ENCODE data around the gene MAN1A1. TPM values are rescaled to one million over a fixed set of nuclear protein-coding genes. Genes with fewer than 3 reads are reported as not detected.
A peak's percentile ranks its signal among the peaks of the same experiment; 100 is the strongest.

Gene MAN1A1
- total RNA-seq, 2 donors from 2014 or later = 24.8 to 35.8 TPM

GRCh38 chr6:119148825-119149525, 200.6 kb downstream of the MAN1A1 start:
- no peak overlapping the region for H3K27ac ChIP-seq
- no peaks in the 10 kb centered on the region for H3K27me3 ChIP-seq
- H3K4me3 ChIP-seq = no peak overlapping the region
- TF ChIP-seq CTCF (IDR thresholded peaks at IDR 0.05) = peak in 1 of 2 donors; percentile 14
- no peaks in the 10 kb centered on the region for H3K36me3 ChIP-seq
- DNase-seq (ENCODE audit: low spot score) = no peak
- no peaks in the 10 kb centered on the region for H3K9me3 ChIP-seq
- peaks cover 0 to 19% of the 10 kb centered on the region in 2 donors for H3K4me1 ChIP-seq

GRCh38 chr6:119148098-119148824, 201.3 kb downstream of the MAN1A1 start:
- Histone ChIP-seq H3K4me3 (no peak overlapping the region), H3K27ac (peak overlapping the region in 1 of 2 donors; percentile 52), H3K4me1 (peaks cover 0 to 19% of the 10 kb centered on the region in 2 donors), H3K27me3 (no peaks in the 10 kb centered on the region), H3K36me3 (no peaks in the 10 kb centered on the region), H3K9me3 (no peaks in the 10 kb centered on the region)
- no peak for DNase-seq (ENCODE audit: low spot score)
- TF ChIP-seq CTCF (IDR thresholded peaks at IDR 0.05) = peak; percentile 24 to 72

GRCh38 chr6:119147101-119148053, 202.2 kb downstream of the MAN1A1 start:
- no peak overlapping the region for H3K4me3 ChIP-seq
- peak overlapping the region in 1 of 2 donors; percentile 52 for H3K27ac ChIP-seq
- peaks cover 0 to 19% of the 10 kb centered on the region in 2 donors for H3K4me1 ChIP-seq
- DNase-seq (ENCODE audit: low spot score) = peak; percentile 80
- no peaks in the 10 kb centered on the region for H3K36me3 ChIP-seq
- H3K27me3 ChIP-seq = no peaks in the 10 kb centered on the region
- no peak for TF ChIP-seq CTCF (IDR thresholded peaks at IDR 0.05)
- no peaks in the 10 kb centered on the region for H3K9me3 ChIP-seq

GRCh38 chr6:119145111-119145510, 204.4 kb downstream of the MAN1A1 start:
- Histone ChIP-seq H3K36me3 (no peaks in the 10 kb centered on the region), H3K27me3 (no peaks in the 10 kb centered on the region), H3K4me1 (peaks cover 0 to 19% of the 10 kb centered on the region in 2 donors), H3K27ac (no peak overlapping the region), H3K9me3 (no peaks in the 10 kb centered on the region), H3K4me3 (no peak overlapping the region)
- no peak for DNase-seq (ENCODE audit: low spot score)
- no peak for TF ChIP-seq CTCF (IDR thresholded peaks at IDR 0.05)

GRCh38 chr6:119142637-119143036, 206.9 kb downstream of the MAN1A1 start:
- no peaks in the 10 kb centered on the region for H3K27me3 ChIP-seq
- no peak overlapping the region for H3K4me3 ChIP-seq
- no peak for TF ChIP-seq CTCF (IDR thresholded peaks at IDR 0.05)
- DNase-seq (ENCODE audit: low spot score) = no peak
- no peaks in the 10 kb centered on the region for H3K9me3 ChIP-seq
- no peaks in the 10 kb centered on the region for H3K36me3 ChIP-seq
- H3K4me1 ChIP-seq = peaks cover 0 to 6% of the 10 kb centered on the region in 2 donors
- H3K27ac ChIP-seq = no peak overlapping the region

Data from right atrium auricular region (tissue), 2 donors.